ENCODE data around the gene ATP5F1D.
A peak's percentile ranks its signal among the peaks of the same experiment; 100 is the strongest.
"Not testable (repeated sequence)": the region's sequence is repeated elsewhere in the genome, so short reads cannot be mapped to it uniquely, and the experiment has no call there.

Gene ATP5F1D

GRCh38 chr19:1241417-1242095 lies at the start of gene ATP5F1D:
Gene ATP5F1D (plus strand): TSS chr19:1241751. CDS start chr19:1241851, 100 bp downstream.
- peak; percentile 93 for DNase-seq

- no peak for DNase-seq
These were observed 42.0 kb upstream of the ATP5F1D start for GRCh38 chr19:1199531-1199930.

- not testable (repeated sequence) for DNase-seq
These were observed 40.9 kb upstream of the ATP5F1D start for GRCh38 chr19:1200614-1201013.

- peak; percentile 93 for DNase-seq
These were observed 36.1 kb upstream of the ATP5F1D start, which contains the start of gene STK11 for GRCh38 chr19:1205114-1206099. Gene STK11 (plus strand): TSS chr19:1205778. CDS start chr19:1206914, 1,136 bp downstream.

- DNase-seq: no peak
These were observed 35.2 kb upstream of the ATP5F1D start for GRCh38 chr19:1206150-1206863.

GRCh38 chr19:1206864-1207450 lies 34.6 kb upstream of the ATP5F1D start:
- no peak for DNase-seq

- DNase-seq: not testable (repeated sequence)
These were observed 32.7 kb upstream of the ATP5F1D start for GRCh38 chr19:1208830-1209229.

- no peak for DNase-seq
These were observed 31.4 kb upstream of the ATP5F1D start for GRCh38 chr19:1210227-1210538.

- no peak for DNase-seq
These were observed 29.9 kb upstream of the ATP5F1D start for GRCh38 chr19:1211494-1212234.

GRCh38 chr19:1213391-1214286 lies 27.9 kb upstream of the ATP5F1D start:
- DNase-seq: no peak

GRCh38 chr19:1214299-1214861 lies 27.2 kb upstream of the ATP5F1D start:
- DNase-seq: no peak

- DNase-seq: no peak
These were observed 26.5 kb upstream of the ATP5F1D start for GRCh38 chr19:1214862-1215731.

GRCh38 chr19:1216756-1217155 lies 24.8 kb upstream of the ATP5F1D start:
- no peak for DNase-seq

- DNase-seq: no peak
These were observed 24.2 kb upstream of the ATP5F1D start for GRCh38 chr19:1217366-1217765.

- DNase-seq: no peak
These were observed 22.6 kb upstream of the ATP5F1D start for GRCh38 chr19:1218751-1219567.

GRCh38 chr19:1219786-1220476 lies 21.6 kb upstream of the ATP5F1D start:
- no peak for DNase-seq

- no peak for DNase-seq
These were observed 21.0 kb upstream of the ATP5F1D start for GRCh38 chr19:1220477-1220930.
